IPS DF 6.9 (cell line): ENCODE data around the gene SPAG9.
"Not testable (repeated sequence)": the region's sequence is repeated elsewhere in the genome, so short reads cannot be mapped to it uniquely, and the experiment has no call there.

ENCODE experiments used
- DNase-seq: peaks from one replicate; pipeline ENCODE4 v3.0.0-alpha.2; 2013; ENCODE audit warnings: low read depth, low spot score
- H3K27ac ChIP-seq: one replicate; pipeline ENCODE4 v1.5.1; 2013; ENCODE audit warnings: low read length, control low read depth
- H3K27me3 ChIP-seq: 2 replicates; pipeline ENCODE4 v1.6.1; 2013; ENCODE audit warnings: mild to moderate bottlenecking, low read length; ENCODE audit not compliant: control insufficient read depth, insufficient read depth
- H3K36me3 ChIP-seq: 2 replicates; pipeline ENCODE4 v1.6.1; 2013; ENCODE audit warnings: low read length; ENCODE audit not compliant: control insufficient read depth, insufficient read depth
- H3K4me1 ChIP-seq: 2 replicates; pipeline ENCODE4 v1.6.1; 2013; ENCODE audit warnings: low read length; ENCODE audit not compliant: control insufficient read depth, insufficient read depth
- H3K4me3 ChIP-seq: 2 replicates; pipeline ENCODE4 v1.5.1; 2013; ENCODE audit warnings: mild to moderate bottlenecking, low read length
- H3K9me3 ChIP-seq: 2 replicates; pipeline ENCODE4 v1.6.1; 2013; ENCODE audit warnings: low read length, inconsistent platforms; ENCODE audit not compliant: control insufficient read depth, insufficient read depth
- WGBS: extraction: QIAGEN DNeasy Blood & Tissue Kit; methylation state at CpG from one replicate; pipeline ENCODE4 v1.1.7; 2013; ENCODE audit warnings: mixed read lengths, missing lambda C conversion rate; ENCODE audit not compliant: insufficient read length, insufficient coverage; 5-methylcytosine and 5-hydroxymethylcytosine counted together

The SPAG9 gene

DNA sequence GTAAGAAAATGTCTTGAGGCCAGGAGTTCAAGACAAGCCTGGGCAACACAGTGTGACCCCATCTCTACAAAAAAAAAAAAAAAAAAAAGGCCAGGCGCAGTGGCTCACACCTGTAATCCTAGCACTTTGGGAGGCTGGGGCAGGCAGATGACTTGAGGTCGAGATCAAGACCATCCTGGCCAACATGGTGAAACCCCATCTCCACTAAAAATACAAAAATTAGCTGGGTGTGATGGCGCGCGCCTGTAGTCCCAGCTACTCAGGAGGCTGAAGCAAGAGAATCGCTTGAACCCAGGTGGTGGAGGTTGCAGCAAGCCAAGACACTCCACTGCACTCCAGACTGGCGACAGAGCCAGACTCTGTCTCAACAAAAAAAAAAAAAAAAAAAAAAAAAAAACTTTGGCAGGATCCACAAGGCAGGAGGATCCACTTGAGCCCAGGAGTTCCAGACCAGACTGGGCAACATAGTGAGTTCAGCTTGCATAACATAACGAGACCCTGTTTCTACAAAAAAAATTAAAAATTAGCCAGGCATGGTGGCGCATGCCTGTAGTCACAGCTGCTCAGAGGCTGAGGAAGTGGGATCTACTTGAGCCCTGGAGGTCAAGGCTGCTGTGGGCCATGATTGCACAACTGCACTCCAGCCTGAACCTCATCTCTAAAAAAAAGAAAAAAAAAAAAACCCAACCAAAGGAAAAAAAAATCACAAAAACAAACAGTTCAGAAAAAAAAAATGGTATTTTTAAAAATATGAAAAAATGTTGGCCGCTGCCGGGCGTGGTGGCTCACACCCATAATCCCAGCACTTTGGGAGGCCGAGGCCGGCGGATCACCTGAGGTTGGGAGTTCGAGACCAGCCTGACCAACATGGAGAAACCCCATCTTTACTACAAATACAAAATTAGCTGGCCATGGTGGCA is 8.1 kb downstream of the SPAG9 start:
- not testable (repeated sequence) for H3K9me3 ChIP-seq, H3K4me3 ChIP-seq, H3K4me1 ChIP-seq, H3K27ac ChIP-seq, H3K27me3 ChIP-seq, H3K36me3 ChIP-seq, DNase-seq
- WGBS = no CpG with 5 or more reads among the region's 16 CpGs

GRCh38 chr17:51107778-51108177 is 12.9 kb downstream of the SPAG9 start:
- no peaks in the 10 kb centered on the region for H3K4me1 ChIP-seq
- no peaks in the 10 kb centered on the region for H3K9me3 ChIP-seq
- no peak for DNase-seq
- H3K27ac ChIP-seq = no peak overlapping the region
- H3K27me3 ChIP-seq = no peaks in the 10 kb centered on the region
- no peak overlapping the region for H3K4me3 ChIP-seq
- H3K36me3 ChIP-seq = no peaks in the 10 kb centered on the region
- no CpG with 5 or more reads among the region's 1 CpG for WGBS

- H3K36me3 ChIP-seq = no peaks in the 10 kb centered on the region
- WGBS = no CpG with 5 or more reads among the region's 2 CpGs
- H3K4me3 ChIP-seq = no peak overlapping the region
- DNase-seq = no peak
- no peaks in the 10 kb centered on the region for H3K4me1 ChIP-seq
- H3K27ac ChIP-seq = no peak overlapping the region
- no peaks in the 10 kb centered on the region for H3K9me3 ChIP-seq
- no peaks in the 10 kb centered on the region for H3K27me3 ChIP-seq
Observed at GRCh38 chr17:51103451-51103850, 17.2 kb downstream of the SPAG9 start.

GRCh38 chr17:51103050-51103449 is 17.6 kb downstream of the SPAG9 start:
- Histone ChIP-seq H3K27ac (no peak overlapping the region), H3K36me3 (no peaks in the 10 kb centered on the region), H3K4me1 (no peaks in the 10 kb centered on the region), H3K27me3 (no peaks in the 10 kb centered on the region), H3K9me3 (no peaks in the 10 kb centered on the region), H3K4me3 (no peak overlapping the region)
- no peak for DNase-seq
- WGBS = no CpG with 5 or more reads among the region's 3 CpGs

DNA sequence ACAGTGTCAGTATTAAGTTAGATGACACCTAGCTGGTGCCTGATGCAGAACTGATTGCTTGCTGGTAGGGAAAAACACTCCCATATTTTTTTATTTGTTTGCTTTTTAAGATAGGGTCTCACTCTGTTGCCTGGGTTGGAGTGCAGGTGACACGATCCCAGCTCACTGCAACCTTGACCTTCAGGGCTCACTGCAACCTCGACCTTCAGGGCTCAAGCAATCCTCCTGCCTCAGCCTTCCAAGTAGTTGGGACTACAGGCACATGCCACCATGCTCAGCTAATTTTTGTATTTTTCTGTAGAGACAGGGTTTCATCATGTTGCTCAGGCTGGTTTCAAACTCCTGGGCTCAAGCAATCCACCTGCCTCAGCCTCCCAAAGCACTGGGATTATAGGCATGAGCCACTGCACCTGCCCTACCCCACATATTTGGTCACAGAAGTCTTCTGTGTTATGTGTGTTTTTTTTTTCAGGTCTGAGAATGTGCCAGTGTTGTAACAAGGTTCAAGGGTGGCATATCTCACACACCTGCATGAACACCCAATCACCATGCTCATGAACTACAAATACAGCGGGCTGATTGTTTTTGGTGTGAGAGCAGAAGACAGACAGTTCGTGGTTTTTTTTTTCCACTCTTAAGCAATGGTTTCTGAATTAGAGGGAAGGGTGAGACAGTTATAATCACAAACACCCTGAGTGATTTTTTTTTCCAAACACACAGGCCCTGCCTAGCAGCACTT is 22.8 kb downstream of the SPAG9 start:
- DNase-seq = no peak
- WGBS = no CpG with 5 or more reads among the region's 4 CpGs
- Histone ChIP-seq H3K27ac (no peak overlapping the region), H3K4me1 (no peaks in the 10 kb centered on the region), H3K36me3 (no peaks in the 10 kb centered on the region), H3K4me3 (no peak overlapping the region), H3K27me3 (no peaks in the 10 kb centered on the region), H3K9me3 (no peaks in the 10 kb centered on the region)

GRCh38 chr17:51091635-51092034 is 29.0 kb downstream of the SPAG9 start:
- Histone ChIP-seq H3K27ac (no peak overlapping the region), H3K27me3 (no peaks in the 10 kb centered on the region), H3K4me1 (no peaks in the 10 kb centered on the region), H3K36me3 (no peaks in the 10 kb centered on the region), H3K9me3 (no peaks in the 10 kb centered on the region), H3K4me3 (no peak overlapping the region)
- DNase-seq = no peak
- no CpG with 5 or more reads among the region's 2 CpGs for WGBS

DNA sequence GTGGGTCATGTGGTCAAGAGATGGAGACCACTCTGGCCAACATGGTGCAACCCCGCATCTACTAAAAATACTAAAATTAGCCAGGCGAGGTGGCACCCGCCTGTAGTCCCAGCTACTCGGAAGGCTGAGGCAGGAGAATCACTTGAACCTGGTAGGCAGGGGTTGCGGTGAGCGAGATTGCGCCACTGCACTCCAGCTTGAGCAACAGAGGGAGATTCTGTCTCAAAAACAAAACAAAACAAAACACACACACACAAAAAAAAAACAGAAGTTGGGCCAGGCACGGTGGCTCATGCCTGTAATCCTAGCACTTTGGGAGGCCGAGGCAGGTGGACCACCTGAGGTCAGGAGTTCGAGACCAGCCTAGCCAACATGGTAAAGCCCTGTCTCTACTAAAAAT is 31.8 kb downstream of the SPAG9 start:
- not testable (repeated sequence) for H3K36me3 ChIP-seq, H3K9me3 ChIP-seq, DNase-seq, H3K4me3 ChIP-seq, H3K4me1 ChIP-seq, H3K27ac ChIP-seq, H3K27me3 ChIP-seq
- no CpG with 5 or more reads among the region's 10 CpGs for WGBS

DNA sequence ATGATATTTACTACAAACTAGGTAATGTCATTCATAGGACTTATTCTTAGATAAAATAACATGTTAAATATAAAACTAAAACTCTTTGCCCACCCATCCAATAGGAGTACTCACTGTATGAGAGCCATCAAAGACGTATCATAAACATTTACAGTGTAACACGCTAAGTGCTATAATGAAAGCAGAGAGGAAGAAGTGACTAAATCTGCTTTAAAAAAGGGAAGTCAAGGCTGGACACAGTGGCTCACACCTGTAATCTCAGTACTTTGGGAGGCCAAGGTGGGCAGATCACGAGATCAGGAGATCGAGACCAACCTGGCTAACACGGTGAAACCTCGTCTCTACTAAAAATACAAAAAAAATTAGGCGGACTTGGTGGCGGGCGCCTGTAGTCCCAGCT is 32.4 kb downstream of the SPAG9 start:
- H3K4me1 ChIP-seq = no peaks in the 10 kb centered on the region
- no peaks in the 10 kb centered on the region for H3K9me3 ChIP-seq
- no peak overlapping the region for H3K27ac ChIP-seq
- no peak overlapping the region for H3K4me3 ChIP-seq
- H3K36me3 ChIP-seq = no peaks in the 10 kb centered on the region
- no CpG with 5 or more reads among the region's 9 CpGs for WGBS
- no peak for DNase-seq
- no peaks in the 10 kb centered on the region for H3K27me3 ChIP-seq

GRCh38 chr17:51087072-51087757 is 33.5 kb downstream of the SPAG9 start:
- Histone ChIP-seq H3K36me3 (no peaks in the 10 kb centered on the region), H3K4me1 (no peaks in the 10 kb centered on the region), H3K4me3 (no peak overlapping the region), H3K27ac (no peak overlapping the region), H3K9me3 (no peaks in the 10 kb centered on the region), H3K27me3 (no peaks in the 10 kb centered on the region)
- DNase-seq = no peak
- WGBS = no CpG with 5 or more reads among the region's 2 CpGs

- Histone ChIP-seq H3K36me3 (no peaks in the 10 kb centered on the region), H3K27ac (no peak overlapping the region), H3K9me3 (no peaks in the 10 kb centered on the region), H3K4me1 (no peaks in the 10 kb centered on the region), H3K27me3 (no peaks in the 10 kb centered on the region), H3K4me3 (no peak overlapping the region)
- DNase-seq = no peak
- no CpG with 5 or more reads among the region's 6 CpGs for WGBS
Observed at GRCh38 chr17:51085150-51085805, 35.4 kb downstream of the SPAG9 start.
